HepG2 (cell line): Measurements from ENCODE around the gene TMEM129. TPM values are rescaled to one million over a fixed set of nuclear protein-coding genes. Genes with fewer than 3 reads are reported as not detected.

ENCODE experiments used
- ESRRA ChIP-seq: sonication (generic); formaldehyde crosslinking; IDR thresholded peaks from 2 replicates; pipeline ENCODE4 v1.5.1; 2020; ENCODE audit warnings: mild to moderate bottlenecking, low read depth, missing genetic modification reagents
- HIVEP1 ChIP-seq: sonication (generic); formaldehyde crosslinking; IDR thresholded peaks from 2 replicates; pipeline ENCODE4 v1.4.0; 2020; ENCODE audit warnings: mild to moderate bottlenecking, missing genetic modification reagents
- HNF4A ChIP-seq: sonication (generic); formaldehyde crosslinking; IDR thresholded peaks from 2 replicates; pipeline ENCODE4 v1.4.0; 2020; ENCODE audit warnings: missing genetic modification reagents
- HNF4G ChIP-seq, 2 experiments: sonication (generic) in 1 of 2; formaldehyde crosslinking in 1 of 2; IDR thresholded peaks; 2 replicates each; pipeline versions ENCODE4 v1.4.0 to v1.6.1; 2011 to 2020; ENCODE audit warnings: borderline replicate concordance in 2 of 2, low read depth in 2 of 2, mild to moderate bottlenecking in 2 of 2, low read length in 1 of 2, missing genetic modification reagents in 1 of 2, moderate library complexity in 1 of 2
- KLF11 ChIP-seq: IDR thresholded peaks from 2 replicates; pipeline ENCODE4 v1.6.1; 2016; ENCODE audit warnings: missing compliant biosample characterization
- RFXAP ChIP-seq: sonication (generic); formaldehyde crosslinking; IDR thresholded peaks from 2 replicates; pipeline ENCODE4 v1.4.0; 2020; ENCODE audit warnings: missing genetic modification reagents, borderline replicate concordance
- RXRA ChIP-seq: sonication (generic); formaldehyde crosslinking; IDR thresholded peaks from 2 replicates; pipeline ENCODE4 v1.5.1; 2020; ENCODE audit warnings: missing genetic modification reagents
- SALL1 ChIP-seq: sonication (generic); formaldehyde crosslinking; IDR thresholded peaks from 2 replicates; pipeline ENCODE4 v1.8.0; 2022; ENCODE audit warnings: mild to moderate bottlenecking, missing genetic modification reagents
- SIX4 ChIP-seq: sonication (generic); formaldehyde crosslinking; IDR thresholded peaks from 2 replicates; pipeline ENCODE4 v1.4.0; 2020; ENCODE audit warnings: missing genetic modification reagents
- ZFX ChIP-seq: sonication (generic); formaldehyde crosslinking; IDR thresholded peaks from 2 replicates; pipeline ENCODE4 v1.4.0; 2020; ENCODE audit warnings: mild to moderate bottlenecking, low read depth, missing genetic modification reagents, moderate library complexity
- ZFY ChIP-seq: sonication (generic); formaldehyde crosslinking; IDR thresholded peaks from 2 replicates; pipeline ENCODE4 v1.4.0; 2020; ENCODE audit warnings: missing genetic modification reagents
- ZNF17 ChIP-seq: sonication (generic); formaldehyde crosslinking; IDR thresholded peaks from 2 replicates; pipeline ENCODE4 v1.5.0; 2020; ENCODE audit warnings: mild to moderate bottlenecking, missing genetic modification reagents
- ZNF629 ChIP-seq: sonication (generic); formaldehyde crosslinking; conservative IDR thresholded peaks from 2 replicates; pipeline ENCODE4 v1.5.0; 2020; ENCODE audit warnings: missing genetic modification reagents
- ZNF891 ChIP-seq: sonication (generic); formaldehyde crosslinking; IDR thresholded peaks from 2 replicates; pipeline ENCODE4 v1.5.0; 2020; ENCODE audit warnings: mild to moderate bottlenecking, missing genetic modification reagents
- ZSCAN9 ChIP-seq: IDR thresholded peaks from 2 replicates; pipeline ENCODE4 v1.6.1; 2016; ENCODE audit warnings: borderline replicate concordance
- polyA plus RNA-seq, 8 experiments: library from polyadenylated mRNA; depleted of rRNA in 3 of 8; stranded (reverse) in 7 of 8; unstranded in 1 of 8; fragments of >200 nt; fragmentation: Illumina TruSeq in 4 of 8; extraction: Trizol in 4 of 8; gene quantifications; 2 replicates each; pipeline versions ENCODE4 v1.2.1 to v1.2.3, GENCODE V29; 2011 to 2016; ENCODE audit warnings: low read depth in 4 of 8, missing spikeins in 1 of 8, mixed read lengths in 1 of 8; ENCODE audit not compliant: insufficient read depth in 1 of 8
- total RNA-seq, 5 experiments: library from RNA; depleted of rRNA; stranded (reverse); fragments of >200 nt; fragmentation: Illumina TruSeq; extraction: Trizol; gene quantifications; 2 replicates each; pipeline ENCODE4 v1.2.3, GENCODE V29; 2016; ENCODE audit warnings: low read depth in 1 of 5
- TF ChIP-seq, protein P1 (sequence below): sonication (generic); formaldehyde crosslinking; IDR thresholded peaks from 2 replicates; pipeline ENCODE4 v1.5.0; 2020; ENCODE audit warnings: mild to moderate bottlenecking, missing genetic modification reagents
- TF ChIP-seq, protein P2 (sequence below): sonication (generic); formaldehyde crosslinking; IDR thresholded peaks from 2 replicates; pipeline ENCODE4 v1.5.1; 2020; ENCODE audit warnings: mild to moderate bottlenecking, moderate library complexity, missing genetic modification reagents
- TF ChIP-seq, protein P3 (sequence below): IDR thresholded peaks from 2 replicates; pipeline ENCODE4 v1.6.1; 2016; ENCODE audit warnings: missing compliant biosample characterization, missing genetic modification reagents, borderline replicate concordance
- TF ChIP-seq, protein P4 (sequence below): sonication (generic); formaldehyde crosslinking; conservative IDR thresholded peaks from 2 replicates; pipeline ENCODE4 v1.4.0; 2020; ENCODE audit warnings: mild to moderate bottlenecking, missing genetic modification reagents, moderate library complexity
- TF ChIP-seq, protein P5 (sequence below): sonication (generic); formaldehyde crosslinking; IDR thresholded peaks from 2 replicates; pipeline ENCODE4 v1.8.1; 2023; ENCODE audit warnings: mild to moderate bottlenecking, moderate library complexity, missing genetic modification reagents

TMEM129 gene
- total and polyA plus RNA-seq, 2 of the 13 experiments (the other 11 are each of a cell fraction or from before 2014, with no cell fraction given), result 19.0 to 25.8 TPM

DNA sequence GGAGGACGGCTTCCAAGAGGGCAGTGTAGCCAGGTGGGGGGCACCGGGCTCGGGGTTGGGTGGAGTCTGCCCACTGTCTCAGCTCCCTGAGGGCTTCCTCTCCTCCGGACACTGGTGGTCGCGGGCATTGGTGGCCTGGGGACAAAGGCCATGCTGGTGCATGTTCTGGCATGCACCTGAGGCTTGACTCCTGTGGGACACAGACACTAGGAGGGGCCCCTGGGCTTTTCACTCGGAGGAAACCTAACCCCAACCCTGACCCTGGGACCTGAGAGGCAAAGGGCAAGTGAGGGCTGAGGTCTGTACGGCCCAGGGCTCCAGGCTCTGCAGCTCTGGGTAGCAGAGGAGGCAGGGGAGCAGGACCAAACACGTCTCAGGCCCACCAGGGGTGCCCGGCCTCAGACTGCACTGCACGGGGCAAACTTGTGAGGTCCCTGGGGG is 49.7 kb upstream of the TMEM129 start (continued):
- TF ChIP-seq, protein P1, sequence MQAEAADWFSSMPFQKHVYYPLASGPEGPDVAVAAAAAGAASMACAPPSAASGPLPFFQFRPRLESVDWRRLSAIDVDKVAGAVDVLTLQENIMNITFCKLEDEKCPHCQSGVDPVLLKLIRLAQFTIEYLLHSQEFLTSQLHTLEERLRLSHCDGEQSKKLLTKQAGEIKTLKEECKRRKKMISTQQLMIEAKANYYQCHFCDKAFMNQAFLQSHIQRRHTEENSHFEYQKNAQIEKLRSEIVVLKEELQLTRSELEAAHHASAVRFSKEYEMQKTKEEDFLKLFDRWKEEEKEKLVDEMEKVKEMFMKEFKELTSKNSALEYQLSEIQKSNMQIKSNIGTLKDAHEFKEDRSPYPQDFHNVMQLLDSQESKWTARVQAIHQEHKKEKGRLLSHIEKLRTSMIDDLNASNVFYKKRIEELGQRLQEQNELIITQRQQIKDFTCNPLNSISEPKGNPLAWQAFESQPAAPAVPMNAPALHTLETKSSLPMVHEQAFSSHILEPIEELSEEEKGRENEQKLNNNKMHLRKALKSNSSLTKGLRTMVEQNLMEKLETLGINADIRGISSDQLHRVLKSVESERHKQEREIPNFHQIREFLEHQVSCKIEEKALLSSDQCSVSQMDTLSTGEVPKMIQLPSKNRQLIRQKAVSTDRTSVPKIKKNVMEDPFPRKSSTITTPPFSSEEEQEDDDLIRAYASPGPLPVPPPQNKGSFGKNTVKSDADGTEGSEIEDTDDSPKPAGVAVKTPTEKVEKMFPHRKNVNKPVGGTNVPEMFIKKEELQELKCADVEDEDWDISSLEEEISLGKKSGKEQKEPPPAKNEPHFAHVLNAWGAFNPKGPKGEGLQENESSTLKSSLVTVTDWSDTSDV, result 0 out of 2 replicates have a peak, but pooled peaks have one; percentile 10
- TF ChIP-seq SIX4, result 0 out of 2 replicates have a peak, but pooled peaks have one; percentile 34
- no peak for TF ChIP-seq ZNF17 (CRISPR knock-in tag)
- no peak for TF ChIP-seq KLF11 (CRISPR knock-in tag)
- TF ChIP-seq RXRA, result peak; percentile 87
- peak; percentile 38; the same call in 1 of the 2 replicates for TF ChIP-seq ZFY (CRISPR knock-in tag)
- peak; percentile 72; the same call in 1 of the 2 replicates for TF ChIP-seq ESRRA
- TF ChIP-seq, protein P2, sequence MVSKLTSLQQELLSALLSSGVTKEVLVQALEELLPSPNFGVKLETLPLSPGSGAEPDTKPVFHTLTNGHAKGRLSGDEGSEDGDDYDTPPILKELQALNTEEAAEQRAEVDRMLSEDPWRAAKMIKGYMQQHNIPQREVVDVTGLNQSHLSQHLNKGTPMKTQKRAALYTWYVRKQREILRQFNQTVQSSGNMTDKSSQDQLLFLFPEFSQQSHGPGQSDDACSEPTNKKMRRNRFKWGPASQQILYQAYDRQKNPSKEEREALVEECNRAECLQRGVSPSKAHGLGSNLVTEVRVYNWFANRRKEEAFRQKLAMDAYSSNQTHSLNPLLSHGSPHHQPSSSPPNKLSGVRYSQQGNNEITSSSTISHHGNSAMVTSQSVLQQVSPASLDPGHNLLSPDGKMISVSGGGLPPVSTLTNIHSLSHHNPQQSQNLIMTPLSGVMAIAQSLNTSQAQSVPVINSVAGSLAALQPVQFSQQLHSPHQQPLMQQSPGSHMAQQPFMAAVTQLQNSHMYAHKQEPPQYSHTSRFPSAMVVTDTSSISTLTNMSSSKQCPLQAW, result peak; percentile 73; the same call in 1 of the 2 replicates
- TF ChIP-seq ZNF629 (CRISPR knock-in tag), result 0 out of 2 replicates have a peak, but pooled peaks have one; percentile 40
- TF ChIP-seq RFXAP (CRISPR knock-in tag), result 0 out of 2 replicates have a peak, but pooled peaks have one; percentile 54
- TF ChIP-seq ZSCAN9, result no peak
- TF ChIP-seq HNF4G (IDR thresholded peaks at IDR 0.05; ENCODE audit: borderline replicate concordance, low read depth, low read length), result peak; percentile 94
- TF ChIP-seq HNF4G (CRISPR knock-in tag; IDR thresholded peaks at IDR 0.05; ENCODE audit: borderline replicate concordance, low read depth), result peak; percentile 56; the same call in 1 of the 2 replicates
- TF ChIP-seq, protein P3, sequence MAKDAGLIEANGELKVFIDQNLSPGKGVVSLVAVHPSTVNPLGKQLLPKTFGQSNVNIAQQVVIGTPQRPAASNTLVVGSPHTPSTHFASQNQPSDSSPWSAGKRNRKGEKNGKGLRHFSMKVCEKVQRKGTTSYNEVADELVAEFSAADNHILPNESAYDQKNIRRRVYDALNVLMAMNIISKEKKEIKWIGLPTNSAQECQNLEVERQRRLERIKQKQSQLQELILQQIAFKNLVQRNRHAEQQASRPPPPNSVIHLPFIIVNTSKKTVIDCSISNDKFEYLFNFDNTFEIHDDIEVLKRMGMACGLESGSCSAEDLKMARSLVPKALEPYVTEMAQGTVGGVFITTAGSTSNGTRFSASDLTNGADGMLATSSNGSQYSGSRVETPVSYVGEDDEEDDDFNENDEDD, result no peak
- TF ChIP-seq HIVEP1 (CRISPR knock-in tag), result no peak; the same call in 1 of the 2 replicates
- TF ChIP-seq, protein P4, sequence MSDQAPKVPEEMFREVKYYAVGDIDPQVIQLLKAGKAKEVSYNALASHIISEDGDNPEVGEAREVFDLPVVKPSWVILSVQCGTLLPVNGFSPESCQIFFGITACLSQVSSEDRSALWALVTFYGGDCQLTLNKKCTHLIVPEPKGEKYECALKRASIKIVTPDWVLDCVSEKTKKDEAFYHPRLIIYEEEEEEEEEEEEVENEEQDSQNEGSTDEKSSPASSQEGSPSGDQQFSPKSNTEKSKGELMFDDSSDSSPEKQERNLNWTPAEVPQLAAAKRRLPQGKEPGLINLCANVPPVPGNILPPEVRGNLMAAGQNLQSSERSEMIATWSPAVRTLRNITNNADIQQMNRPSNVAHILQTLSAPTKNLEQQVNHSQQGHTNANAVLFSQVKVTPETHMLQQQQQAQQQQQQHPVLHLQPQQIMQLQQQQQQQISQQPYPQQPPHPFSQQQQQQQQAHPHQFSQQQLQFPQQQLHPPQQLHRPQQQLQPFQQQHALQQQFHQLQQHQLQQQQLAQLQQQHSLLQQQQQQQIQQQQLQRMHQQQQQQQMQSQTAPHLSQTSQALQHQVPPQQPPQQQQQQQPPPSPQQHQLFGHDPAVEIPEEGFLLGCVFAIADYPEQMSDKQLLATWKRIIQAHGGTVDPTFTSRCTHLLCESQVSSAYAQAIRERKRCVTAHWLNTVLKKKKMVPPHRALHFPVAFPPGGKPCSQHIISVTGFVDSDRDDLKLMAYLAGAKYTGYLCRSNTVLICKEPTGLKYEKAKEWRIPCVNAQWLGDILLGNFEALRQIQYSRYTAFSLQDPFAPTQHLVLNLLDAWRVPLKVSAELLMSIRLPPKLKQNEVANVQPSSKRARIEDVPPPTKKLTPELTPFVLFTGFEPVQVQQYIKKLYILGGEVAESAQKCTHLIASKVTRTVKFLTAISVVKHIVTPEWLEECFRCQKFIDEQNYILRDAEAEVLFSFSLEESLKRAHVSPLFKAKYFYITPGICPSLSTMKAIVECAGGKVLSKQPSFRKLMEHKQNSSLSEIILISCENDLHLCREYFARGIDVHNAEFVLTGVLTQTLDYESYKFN, result peak; percentile 70
- TF ChIP-seq, protein P5, sequence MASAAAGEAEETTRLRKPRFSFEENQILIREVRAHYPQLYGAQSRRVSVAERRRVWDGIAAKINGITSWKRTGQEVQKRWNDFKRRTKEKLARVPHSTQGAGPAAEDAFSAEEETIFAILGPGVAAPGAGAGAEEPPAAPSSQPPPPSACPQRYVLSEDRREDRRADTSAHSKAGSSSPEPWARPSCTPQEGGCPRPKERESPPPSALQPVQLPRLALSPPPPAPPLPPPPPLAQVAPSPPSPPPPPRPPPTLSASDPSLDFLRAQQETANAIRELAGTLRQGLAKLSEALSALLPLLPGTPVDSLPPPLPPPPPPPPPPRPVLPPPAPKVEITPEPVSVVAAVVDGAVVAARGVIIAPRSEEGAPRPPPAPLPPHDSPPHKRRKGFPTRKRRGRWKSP (CRISPR knock-in tag), result no peak
- TF ChIP-seq SALL1 (CRISPR knock-in tag), result 0 out of 2 replicates have a peak, but pooled peaks have one; percentile 7
- peak; percentile 27; the same call in 1 of the 2 replicates for TF ChIP-seq ZNF891 (CRISPR knock-in tag)
- TF ChIP-seq ZFX, result peak; percentile 56
- peak; percentile 94 for TF ChIP-seq HNF4A
